ENCODE data around the gene PLBD2. TPM values are rescaled to one million over a fixed set of nuclear protein-coding genes. Genes with fewer than 3 reads are reported as not detected.
A peak's percentile ranks its signal among the peaks of the same experiment; 100 is the strongest.

Gene PLBD2
- total RNA-seq, 6 experiments from 2014 or later = 49.8 to 64.3 (median 54.6) TPM

- no peak for TF ChIP-seq CTCF (IDR thresholded peaks at IDR 0.05)
- H3K36me3 Mint-ChIP-seq (ENCODE audit: low read depth) = no peaks in the 10 kb centered on the region
- no peak for DNase-seq
- H3K4me1 Mint-ChIP-seq (ENCODE audit: low read depth) = peaks cover 2% of the 10 kb centered on the region
- H3K4me3 Mint-ChIP-seq = no peak overlapping the region
- H3K27me3 Mint-ChIP-seq (ENCODE audit: insufficient read depth) = peaks cover 9% of the 10 kb centered on the region
- no peak overlapping the region for H3K27ac Mint-ChIP-seq
- no peaks in the 10 kb centered on the region for H3K9me3 Mint-ChIP-seq
Measured at GRCh38 chr12:113402586-113403260, 44.3 kb downstream of the PLBD2 start.

- Mint-ChIP-seq H3K9me3 (no peaks in the 10 kb centered on the region), H3K27ac (no peak within 1 kb of the TSS), H3K4me1 (ENCODE audit: low read depth) (peaks cover 11% of the 10 kb centered on the region), H3K4me3 (no peak within 1 kb of the TSS), H3K36me3 (ENCODE audit: low read depth) (no peaks in the 10 kb centered on the region), H3K27me3 (ENCODE audit: insufficient read depth) (peaks cover 8% of the 10 kb centered on the region)
- DNase-seq = no peak
- TF ChIP-seq CTCF (IDR thresholded peaks at IDR 0.05) = no peak
Measured at GRCh38 chr12:113403435-113404415, 45.3 kb downstream of the PLBD2 start, which contains the start of gene SDS. SDS (minus strand) TSS chr12:113403887; CDS start chr12:113399708, 4,179 bp downstream.

- Mint-ChIP-seq H3K36me3 (ENCODE audit: low read depth) (no peaks in the 10 kb centered on the region), H3K27ac (no peak overlapping the region), H3K4me1 (ENCODE audit: low read depth) (peaks cover 11% of the 10 kb centered on the region), H3K9me3 (no peaks in the 10 kb centered on the region), H3K4me3 (no peak overlapping the region), H3K27me3 (ENCODE audit: insufficient read depth) (peaks cover 7% of the 10 kb centered on the region; the same call in 1 of the 2 replicates)
- no peak for TF ChIP-seq CTCF (IDR thresholded peaks at IDR 0.05)
- DNase-seq = no peak
Measured at GRCh38 chr12:113405694-113406093, 47.3 kb downstream of the PLBD2 start.

GRCh38 chr12:113407931-113408600 is 49.7 kb downstream of the PLBD2 start:
- Mint-ChIP-seq H3K27me3 (ENCODE audit: insufficient read depth) (peaks cover 14% of the 10 kb centered on the region), H3K4me1 (ENCODE audit: low read depth) (peaks cover 11% of the 10 kb centered on the region), H3K4me3 (no peak overlapping the region), H3K36me3 (ENCODE audit: low read depth) (no peaks in the 10 kb centered on the region), H3K9me3 (no peaks in the 10 kb centered on the region), H3K27ac (peak overlapping the region; percentile 31; the same call in 1 of the 2 replicates)
- no peak for TF ChIP-seq CTCF (IDR thresholded peaks at IDR 0.05)
- peak; percentile 31 for DNase-seq

GRCh38 chr12:113408756-113409298 is 50.4 kb downstream of the PLBD2 start:
- DNase-seq = no peak
- Mint-ChIP-seq H3K4me3 (no peak overlapping the region), H3K27me3 (ENCODE audit: insufficient read depth) (peaks cover 12% of the 10 kb centered on the region), H3K9me3 (no peaks in the 10 kb centered on the region), H3K27ac (no peak overlapping the region), H3K36me3 (ENCODE audit: low read depth) (no peaks in the 10 kb centered on the region), H3K4me1 (ENCODE audit: low read depth) (peaks cover 11% of the 10 kb centered on the region)
- TF ChIP-seq CTCF (IDR thresholded peaks at IDR 0.05) = no peak
